HEK293T (cell line): ENCODE measurements around the gene PLEKHG2.

ENCODE experiments used
- CTCF ChIA-PET: fragments of 350-600 bp; formaldehyde crosslinking; extraction: SDS; loops from one replicate; lab custom pipeline; 2021; ENCODE audit warnings: antibody characterized with exemption, inconsistent platforms; lab: Yijun Ruan, JAX
- POLR2A ChIA-PET: fragments of 350-600 bp; formaldehyde crosslinking; extraction: SDS; loops from one replicate; lab custom pipeline; 2020; ENCODE audit warnings: antibody characterized with exemption, inconsistent platforms; lab: Yijun Ruan, JAX
- DNase-seq: peaks from one replicate; pipeline ENCODE4 v3.0.0; 2012; ENCODE audit warnings: mixed read lengths; ENCODE audit errors: extremely low spot score
- ARNT ChIP-seq: fragments of 450-650 bp; IDR thresholded peaks from 2 replicates; pipeline ENCODE4 v1.6.1; 2017; ENCODE audit warnings: mild to moderate bottlenecking
- BHLHE40 ChIP-seq: fragments of 450-650 bp; IDR thresholded peaks from 2 replicates; pipeline ENCODE4 v1.6.1; 2016; ENCODE audit warnings: mild to moderate bottlenecking, moderate library complexity, borderline replicate concordance
- CTBP1 ChIP-seq: fragments of 450-650 bp; IDR thresholded peaks from 2 replicates; pipeline ENCODE4 v1.6.1; 2016; ENCODE audit warnings: borderline replicate concordance
- ELF4 ChIP-seq: fragments of 450-650 bp; IDR thresholded peaks from 2 replicates; pipeline ENCODE4 v1.6.1; 2017; ENCODE audit warnings: antibody characterized with exemption
- FOXA1 ChIP-seq: fragments of 450-650 bp; IDR thresholded peaks from 2 replicates; pipeline ENCODE4 v1.6.1; 2016; ENCODE audit warnings: mild to moderate bottlenecking
- FOXK2 ChIP-seq: fragments of 450-650 bp; IDR thresholded peaks from 2 replicates; pipeline ENCODE4 v1.6.1; 2016; ENCODE audit warnings: mild to moderate bottlenecking
- FOXM1 ChIP-seq: fragments of 450-650 bp; IDR thresholded peaks from 2 replicates; pipeline ENCODE4 v1.6.1; 2017; ENCODE audit warnings: mild to moderate bottlenecking, borderline replicate concordance
- HDGF ChIP-seq: fragments of 450-650 bp; IDR thresholded peaks from 2 replicates; pipeline ENCODE4 v1.6.1; 2017; ENCODE audit warnings: antibody characterized with exemption, borderline replicate concordance
- L3MBTL2 ChIP-seq: fragments of 450-650 bp; conservative IDR thresholded peaks from 2 replicates; pipeline ENCODE4 v1.6.1; 2016; ENCODE audit warnings: mild to moderate bottlenecking
- LEF1 ChIP-seq: fragments of 450-650 bp; IDR thresholded peaks from 2 replicates; pipeline ENCODE4 v1.6.1; 2017; ENCODE audit warnings: mild to moderate bottlenecking, borderline replicate concordance
- NFRKB ChIP-seq: fragments of 450-650 bp; IDR thresholded peaks from 2 replicates; pipeline ENCODE4 v1.6.1; 2016; ENCODE audit warnings: mild to moderate bottlenecking, moderate library complexity
- SP1 ChIP-seq: fragments of 450-650 bp; IDR thresholded peaks from 2 replicates; pipeline ENCODE4 v1.6.1; 2017
- SUZ12 ChIP-seq: fragments of 450-650 bp; IDR thresholded peaks from 2 replicates; pipeline ENCODE4 v1.6.1; 2016; ENCODE audit warnings: mild to moderate bottlenecking
- TARDBP ChIP-seq: fragments of 450-650 bp; IDR thresholded peaks from 2 replicates; pipeline ENCODE4 v1.6.1; 2016
- ZNF384 ChIP-seq: fragments of 450-650 bp; IDR thresholded peaks from 2 replicates; pipeline ENCODE4 v1.6.1; 2016
- TF ChIP-seq, protein P1 (sequence below): fragments of 450-650 bp; IDR thresholded peaks from 2 replicates; pipeline ENCODE4 v1.6.1; 2016

Gene PLEKHG2

DNA sequence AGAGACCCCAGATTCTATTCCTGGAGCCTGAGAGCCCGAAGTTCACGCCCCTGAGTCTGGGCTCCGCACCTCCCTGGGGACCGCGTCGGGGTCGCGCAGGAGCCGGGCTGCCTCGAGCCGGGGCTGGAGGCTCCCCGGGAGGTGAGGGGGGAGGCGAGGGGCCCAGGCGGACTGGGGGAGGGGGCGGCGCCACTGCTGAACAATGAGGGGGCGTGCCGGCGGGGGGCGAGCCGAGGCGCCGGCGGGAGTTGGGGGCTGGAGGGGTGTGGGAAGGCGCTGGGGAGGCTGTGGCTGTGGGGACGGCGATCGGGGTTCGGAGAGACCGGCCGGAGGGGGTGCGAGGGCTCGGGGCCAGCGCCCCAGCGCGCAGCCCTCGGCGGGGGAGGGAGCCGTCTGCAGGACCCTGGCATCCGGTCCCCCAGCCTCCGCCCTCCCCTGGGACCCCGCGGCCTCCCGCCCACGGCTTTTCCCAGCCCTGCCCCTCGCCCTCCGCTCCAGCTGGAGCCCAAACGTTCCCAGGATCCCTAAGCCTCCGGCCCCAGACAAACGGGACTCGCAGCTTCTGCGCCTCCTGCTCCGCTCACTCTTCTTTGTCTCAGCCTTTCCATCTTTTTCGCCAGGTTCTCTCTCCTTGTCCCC is 922 bp downstream of the PLEKHG2 start:
- ChIA-PET POLR2A (interaction anchor here (1.0 to 2.3 kb wide), 3 partner anchors 22 to 32 kb away, joined by 5 to 53 read pairs (median 5); partner anchors contain the start of genes MED29, PAF1, RPS16 and SUPT5H), CTCF (no interaction called here)
- TF ChIP-seq ZNF384: no peak
- TF ChIP-seq SP1: no peak
- TF ChIP-seq FOXK2: no peak
- no peak for TF ChIP-seq FOXA1
- TF ChIP-seq CTBP1: no peak
- no peak for TF ChIP-seq LEF1
- no peak for TF ChIP-seq HDGF
- no peak for TF ChIP-seq NFRKB
- DNase-seq: no peak

DNA sequence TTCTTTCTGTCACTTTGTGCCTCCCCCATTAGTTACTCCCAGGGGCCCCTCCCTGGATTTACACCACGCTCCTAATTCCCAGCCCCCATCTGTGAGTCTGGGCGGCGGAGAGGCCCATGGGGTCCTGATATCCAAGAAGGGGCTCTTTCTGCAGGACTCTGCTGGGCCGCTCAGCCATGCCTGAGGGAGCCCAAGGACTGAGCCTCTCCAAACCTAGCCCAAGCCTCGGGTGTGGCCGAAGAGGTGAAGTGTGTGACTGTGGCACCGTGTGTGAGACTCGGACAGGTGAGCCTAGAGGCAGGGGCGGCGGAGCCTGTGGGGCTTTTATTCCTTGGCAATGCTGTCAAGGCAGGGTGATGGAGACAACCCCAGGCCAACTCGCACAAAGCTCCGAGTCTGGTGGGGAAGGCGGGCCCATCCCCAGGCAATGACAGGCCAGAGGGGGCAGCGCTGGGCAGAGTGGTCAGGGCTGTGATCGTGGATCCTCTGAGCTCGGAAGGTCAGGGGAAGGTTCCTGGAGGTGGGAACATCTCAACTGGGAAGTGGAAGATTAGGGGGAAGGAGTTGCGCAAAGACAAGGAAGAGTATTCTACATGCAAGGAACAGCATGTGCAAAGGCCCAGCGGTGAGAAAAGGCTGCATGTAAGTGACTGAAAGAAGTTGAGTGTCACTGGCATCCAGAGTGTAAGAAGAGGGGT is 1.6 kb downstream of the PLEKHG2 start:
- CTCF ChIA-PET: interaction anchor here (0.6 to 0.8 kb wide), 2 partner anchors 15 to 83 kb away, joined by 4 to 10 read pairs; no protein-coding TSS in a partner anchor
- POLR2A ChIA-PET: interaction anchor here (0.6 to 2.3 kb wide), 6 partner anchors 10 to 31 kb away, joined by 3 to 53 read pairs (median 5); partner anchors contain the start of genes MED29, PAF1, RPS16 and SUPT5H
- no peak for DNase-seq
- TF ChIP-seq FOXK2: no peak
- no peak for TF ChIP-seq HDGF
- TF ChIP-seq SP1: no peak
- TF ChIP-seq SUZ12: no peak
- no peak for TF ChIP-seq ELF4
- no peak for TF ChIP-seq NFRKB
- no peak for TF ChIP-seq ARNT
- TF ChIP-seq LEF1: no peak
- TF ChIP-seq CTBP1: no peak
- TF ChIP-seq L3MBTL2: no peak
- no peak for TF ChIP-seq BHLHE40
- TF ChIP-seq, protein P1, sequence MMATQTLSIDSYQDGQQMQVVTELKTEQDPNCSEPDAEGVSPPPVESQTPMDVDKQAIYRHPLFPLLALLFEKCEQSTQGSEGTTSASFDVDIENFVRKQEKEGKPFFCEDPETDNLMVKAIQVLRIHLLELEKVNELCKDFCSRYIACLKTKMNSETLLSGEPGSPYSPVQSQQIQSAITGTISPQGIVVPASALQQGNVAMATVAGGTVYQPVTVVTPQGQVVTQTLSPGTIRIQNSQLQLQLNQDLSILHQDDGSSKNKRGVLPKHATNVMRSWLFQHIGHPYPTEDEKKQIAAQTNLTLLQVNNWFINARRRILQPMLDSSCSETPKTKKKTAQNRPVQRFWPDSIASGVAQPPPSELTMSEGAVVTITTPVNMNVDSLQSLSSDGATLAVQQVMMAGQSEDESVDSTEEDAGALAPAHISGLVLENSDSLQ: no peak

DNA sequence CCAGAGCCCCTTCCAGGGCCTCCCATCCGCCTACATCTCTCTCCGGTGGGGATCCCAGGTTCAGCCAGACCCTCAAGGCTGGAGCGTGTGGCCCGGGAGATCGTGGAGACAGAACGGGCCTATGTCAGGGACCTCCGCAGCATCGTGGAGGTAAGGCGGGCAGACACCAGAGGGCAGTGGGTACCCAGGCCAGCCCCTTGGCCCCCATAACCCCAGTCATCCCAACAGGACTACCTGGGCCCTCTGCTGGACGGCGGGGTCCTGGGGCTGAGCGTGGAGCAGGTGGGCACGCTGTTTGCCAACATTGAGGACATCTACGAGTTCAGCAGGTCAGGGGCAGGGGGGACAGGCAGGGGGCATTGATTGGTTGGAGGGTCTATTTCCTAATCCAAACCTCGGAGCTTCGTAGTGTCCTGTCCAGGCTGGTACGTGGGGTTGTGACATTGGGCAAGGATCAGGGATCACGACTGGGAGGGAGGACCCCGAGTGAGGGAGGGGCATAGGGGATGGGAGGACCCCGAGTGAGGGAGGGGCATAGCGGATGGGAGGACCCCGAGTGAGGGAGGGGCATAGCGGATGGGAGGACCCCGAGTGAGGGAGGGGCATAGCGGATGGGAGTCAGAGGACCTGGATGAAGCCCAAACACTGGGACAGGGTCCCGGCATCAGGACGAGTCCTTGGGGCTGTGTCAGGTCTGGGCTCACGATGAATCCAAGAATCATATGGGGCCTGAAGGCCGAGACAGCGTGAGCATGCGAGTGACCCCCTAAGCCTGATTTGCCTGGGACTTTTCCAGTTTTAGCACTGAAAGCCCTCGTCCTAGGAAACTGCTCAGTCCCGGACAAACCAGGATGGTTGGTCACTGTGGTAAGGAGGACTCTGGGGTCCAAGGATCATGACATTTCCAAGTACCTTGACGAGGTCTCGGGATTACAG is 2.9 kb downstream of the PLEKHG2 start:
- TF ChIP-seq FOXA1 (no peak), HDGF (no peak), ELF4 (no peak), ZNF384 (no peak), FOXM1 (no peak)
- POLR2A ChIA-PET: interaction anchor here (1.3 to 6.8 kb wide), 4 partner anchors 17 to 29 kb away, joined by 3 to 78 read pairs (median 30); partner anchors contain the start of gene RPS16
- no peak for DNase-seq
- CTCF ChIA-PET: no interaction called here

DNA sequence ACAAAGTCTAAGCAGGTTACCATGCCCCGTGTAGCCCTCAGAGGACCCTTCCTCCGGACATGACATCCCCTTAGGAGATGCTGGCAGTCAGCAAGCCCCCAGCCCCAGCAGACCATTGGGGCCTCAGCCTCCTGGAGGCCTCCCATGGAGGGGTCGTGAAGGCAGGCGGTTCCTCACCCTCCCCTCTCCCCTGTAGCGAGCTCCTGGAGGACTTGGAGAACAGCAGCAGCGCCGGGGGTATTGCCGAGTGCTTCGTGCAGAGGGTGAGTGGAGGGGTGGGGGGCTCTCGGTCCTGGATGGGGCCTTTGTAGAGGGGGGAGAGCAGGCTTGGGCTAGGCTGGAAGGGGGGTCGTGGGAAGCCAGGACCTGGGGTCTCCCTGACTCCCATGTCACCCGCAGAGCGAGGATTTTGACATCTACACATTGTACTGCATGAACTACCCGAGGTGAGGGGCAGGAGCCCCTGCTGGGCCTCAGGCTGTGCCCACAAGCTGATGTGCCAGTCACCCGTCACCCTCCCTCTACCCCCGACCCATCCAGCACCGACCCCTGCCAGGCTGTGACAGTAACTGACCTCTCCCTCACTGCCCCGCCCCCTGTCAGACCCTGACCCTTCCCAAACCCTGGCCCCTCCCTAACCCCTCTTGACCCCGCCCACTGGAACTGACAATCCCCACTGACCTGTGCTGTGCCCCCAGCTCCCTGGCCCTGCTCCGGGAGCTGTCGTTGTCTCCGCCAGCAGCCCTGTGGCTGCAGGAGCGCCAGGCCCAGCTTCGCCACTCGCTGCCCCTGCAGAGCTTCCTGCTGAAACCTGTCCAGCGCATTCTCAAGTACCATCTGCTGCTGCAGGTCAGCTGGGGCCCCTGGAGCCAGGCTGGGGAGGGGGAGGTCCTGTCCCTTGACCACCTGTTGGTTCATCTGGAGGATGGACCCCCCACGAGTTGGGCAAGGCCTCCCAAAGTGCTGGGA is 4.0 kb downstream of the PLEKHG2 start:
- CTCF ChIA-PET: no interaction called here
- TF ChIP-seq LEF1 (no peak), ZNF384 (no peak), FOXM1 (no peak)
- DNase-seq: no peak
- POLR2A ChIA-PET: interaction anchor here (1.3 to 6.8 kb wide), 2 partner anchors 17 to 19 kb away, joined by 3 to 78 read pairs; partner anchors contain the start of gene RPS16

DNA sequence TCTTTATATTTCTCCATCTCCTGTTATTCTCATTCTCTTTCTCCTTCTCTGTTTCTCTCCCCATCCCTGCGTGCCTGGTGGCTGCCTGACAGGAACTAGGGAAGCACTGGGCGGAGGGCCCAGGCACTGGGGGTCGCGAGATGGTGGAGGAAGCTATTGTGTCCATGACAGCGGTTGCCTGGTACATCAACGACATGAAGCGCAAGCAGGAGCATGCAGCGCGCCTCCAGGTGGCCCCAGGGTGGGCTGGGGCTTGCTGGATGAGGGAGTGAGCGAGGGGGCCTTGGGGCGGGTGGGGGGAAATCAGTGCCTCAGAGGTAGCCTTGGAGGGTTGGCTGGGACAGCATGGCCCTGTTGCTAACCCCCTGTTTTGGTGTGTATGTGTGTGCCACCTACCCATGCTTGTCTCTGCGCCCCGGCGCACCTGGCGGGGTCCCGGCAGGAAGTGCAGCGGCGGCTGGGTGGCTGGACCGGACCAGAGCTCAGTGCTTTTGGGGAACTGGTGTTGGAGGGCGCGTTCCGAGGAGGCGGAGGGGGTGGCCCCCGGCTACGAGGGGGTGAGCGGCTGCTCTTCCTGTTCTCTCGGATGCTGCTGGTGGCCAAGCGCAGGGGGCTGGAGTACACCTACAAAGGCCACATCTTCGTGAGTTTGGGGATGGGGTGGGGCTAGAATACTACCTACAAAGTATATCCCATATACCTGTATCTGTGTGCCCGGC is 5.2 kb downstream of the PLEKHG2 start:
- no peak for TF ChIP-seq CTBP1
- TF ChIP-seq SUZ12: no peak
- TF ChIP-seq ZNF384: no peak
- no peak for TF ChIP-seq FOXK2
- TF ChIP-seq ELF4: no peak
- TF ChIP-seq SP1: no peak
- TF ChIP-seq FOXA1: no peak
- no peak for TF ChIP-seq LEF1
- TF ChIP-seq TARDBP: no peak
- CTCF ChIA-PET: no interaction called here
- POLR2A ChIA-PET: interaction anchor here (6.8 kb wide), 1 partner anchor 18 kb away, joined by 78 read pairs; the partner anchor contains the start of gene RPS16
- no peak for DNase-seq

DNA sequence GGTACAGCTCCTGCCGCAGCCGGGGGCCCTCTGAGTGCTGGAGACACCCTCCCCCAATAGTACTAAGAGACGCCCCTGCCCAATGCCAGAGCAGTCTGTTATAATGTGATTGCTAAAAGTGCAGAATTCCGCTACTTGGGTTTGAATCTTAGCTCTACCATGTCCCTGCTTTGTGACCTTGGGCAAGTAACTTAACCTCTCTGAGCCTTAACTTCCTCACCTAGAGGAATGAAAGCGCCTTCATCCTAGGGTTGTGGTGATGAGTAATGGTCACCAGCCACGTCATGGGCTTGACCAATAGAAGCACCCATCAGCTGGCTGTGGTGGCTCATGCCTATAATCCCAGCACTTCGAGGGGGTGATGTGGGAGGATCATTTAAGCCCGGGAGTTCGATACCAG is 6.5 kb downstream of the PLEKHG2 start:
- ChIA-PET CTCF (no interaction called here), POLR2A (interaction anchor here (6.8 kb wide), 1 partner anchor 17 kb away, joined by 78 read pairs; the partner anchor contains the start of gene RPS16)
- TF ChIP-seq NFRKB: no peak
- no peak for TF ChIP-seq L3MBTL2
- no peak for TF ChIP-seq ZNF384
- TF ChIP-seq LEF1: no peak
- no peak for TF ChIP-seq ARNT
- TF ChIP-seq, protein P1: no peak
- no peak for TF ChIP-seq SP1
- TF ChIP-seq FOXA1: no peak
- TF ChIP-seq HDGF: no peak
- no peak for TF ChIP-seq FOXK2
- no peak for TF ChIP-seq FOXM1
- no peak for TF ChIP-seq TARDBP
- no peak for TF ChIP-seq BHLHE40
- no peak for DNase-seq
